ENCODE results near the gene FAS.
"Not testable (repeated sequence)": the region's sequence is repeated elsewhere in the genome, so short reads cannot be mapped to it uniquely, and the experiment has no call there.

FAS gene

DNA sequence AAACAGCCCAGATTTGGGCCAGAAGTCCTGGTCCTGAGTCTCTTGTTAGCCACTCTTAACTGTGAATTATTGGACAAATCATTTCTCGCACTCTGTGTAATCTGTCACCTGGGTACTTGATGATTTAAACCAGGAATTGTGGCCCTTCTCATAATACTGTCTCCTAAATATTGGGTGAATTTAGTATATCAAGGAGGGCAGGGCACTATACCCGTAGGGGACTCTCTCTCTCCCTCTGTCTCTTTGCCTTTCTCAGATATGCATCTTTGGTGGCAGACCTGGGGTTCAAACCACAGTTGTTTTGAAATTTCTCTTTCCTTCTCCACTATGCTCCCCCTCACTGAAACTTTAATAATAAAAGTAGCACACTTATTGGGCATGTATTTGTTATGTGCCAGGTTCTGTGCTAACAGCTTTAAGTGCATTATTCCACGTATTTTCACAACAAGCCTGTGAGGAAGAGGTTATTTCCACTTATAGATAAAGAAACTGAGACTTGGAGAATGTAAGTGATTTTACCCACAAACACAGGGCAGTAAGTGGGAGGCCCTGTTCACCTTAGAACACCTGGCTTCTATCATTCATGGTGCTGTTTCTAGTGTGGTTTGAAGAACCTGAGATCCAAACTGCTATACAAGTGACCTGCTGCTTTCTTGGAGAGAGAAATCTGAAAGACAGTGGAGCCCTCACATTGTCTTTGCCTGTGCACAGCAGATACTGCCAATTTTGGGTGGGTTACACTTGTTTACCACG is 11.8 kb downstream of the FAS start:
- POLR2A ChIA-PET (ENCODE audit: low non-redundant PET), result no interaction called here
- H3K27ac ChIP-seq, result no peak overlapping the region
- CTCF ChIA-PET, result no interaction called here
- no peak for DNase-seq (ENCODE audit: low spot score)
- TF ChIP-seq, protein P1, sequence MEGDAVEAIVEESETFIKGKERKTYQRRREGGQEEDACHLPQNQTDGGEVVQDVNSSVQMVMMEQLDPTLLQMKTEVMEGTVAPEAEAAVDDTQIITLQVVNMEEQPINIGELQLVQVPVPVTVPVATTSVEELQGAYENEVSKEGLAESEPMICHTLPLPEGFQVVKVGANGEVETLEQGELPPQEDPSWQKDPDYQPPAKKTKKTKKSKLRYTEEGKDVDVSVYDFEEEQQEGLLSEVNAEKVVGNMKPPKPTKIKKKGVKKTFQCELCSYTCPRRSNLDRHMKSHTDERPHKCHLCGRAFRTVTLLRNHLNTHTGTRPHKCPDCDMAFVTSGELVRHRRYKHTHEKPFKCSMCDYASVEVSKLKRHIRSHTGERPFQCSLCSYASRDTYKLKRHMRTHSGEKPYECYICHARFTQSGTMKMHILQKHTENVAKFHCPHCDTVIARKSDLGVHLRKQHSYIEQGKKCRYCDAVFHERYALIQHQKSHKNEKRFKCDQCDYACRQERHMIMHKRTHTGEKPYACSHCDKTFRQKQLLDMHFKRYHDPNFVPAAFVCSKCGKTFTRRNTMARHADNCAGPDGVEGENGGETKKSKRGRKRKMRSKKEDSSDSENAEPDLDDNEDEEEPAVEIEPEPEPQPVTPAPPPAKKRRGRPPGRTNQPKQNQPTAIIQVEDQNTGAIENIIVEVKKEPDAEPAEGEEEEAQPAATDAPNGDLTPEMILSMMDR (conservative IDR thresholded peaks at IDR 0.05; ENCODE audit: low read depth), result no peak

DNA sequence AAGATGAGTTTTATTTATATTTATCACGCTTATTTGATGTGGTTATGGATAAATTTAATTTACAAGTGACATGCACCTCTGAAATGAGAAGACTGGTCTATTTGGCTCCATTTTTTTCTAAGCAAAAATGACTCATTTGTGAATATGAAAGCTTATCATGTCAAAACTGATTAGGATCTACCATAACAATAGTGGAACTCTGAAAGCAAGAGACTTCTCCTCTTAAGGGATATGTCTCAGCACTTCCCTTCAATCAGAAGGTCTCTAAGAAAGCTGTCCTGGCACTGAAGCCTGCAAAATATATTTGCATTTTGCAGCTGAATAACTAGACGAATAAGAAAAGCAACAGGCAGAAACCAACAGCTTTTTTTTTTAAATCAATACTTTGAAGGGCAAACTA is 12.7 kb downstream of the FAS start:
- ChIA-PET CTCF (interaction anchor here (0.7 to 1.1 kb wide), 3 partner anchors 9 to 215 kb away, joined by 4 read pairs; no protein-coding TSS in a partner anchor), POLR2A (ENCODE audit: low non-redundant PET) (no interaction called here)
- DNase-seq (ENCODE audit: low spot score), result no peak
- no peak overlapping the region for H3K27ac ChIP-seq
- TF ChIP-seq, protein P1 (conservative IDR thresholded peaks at IDR 0.05; ENCODE audit: low read depth), result no peak

DNA sequence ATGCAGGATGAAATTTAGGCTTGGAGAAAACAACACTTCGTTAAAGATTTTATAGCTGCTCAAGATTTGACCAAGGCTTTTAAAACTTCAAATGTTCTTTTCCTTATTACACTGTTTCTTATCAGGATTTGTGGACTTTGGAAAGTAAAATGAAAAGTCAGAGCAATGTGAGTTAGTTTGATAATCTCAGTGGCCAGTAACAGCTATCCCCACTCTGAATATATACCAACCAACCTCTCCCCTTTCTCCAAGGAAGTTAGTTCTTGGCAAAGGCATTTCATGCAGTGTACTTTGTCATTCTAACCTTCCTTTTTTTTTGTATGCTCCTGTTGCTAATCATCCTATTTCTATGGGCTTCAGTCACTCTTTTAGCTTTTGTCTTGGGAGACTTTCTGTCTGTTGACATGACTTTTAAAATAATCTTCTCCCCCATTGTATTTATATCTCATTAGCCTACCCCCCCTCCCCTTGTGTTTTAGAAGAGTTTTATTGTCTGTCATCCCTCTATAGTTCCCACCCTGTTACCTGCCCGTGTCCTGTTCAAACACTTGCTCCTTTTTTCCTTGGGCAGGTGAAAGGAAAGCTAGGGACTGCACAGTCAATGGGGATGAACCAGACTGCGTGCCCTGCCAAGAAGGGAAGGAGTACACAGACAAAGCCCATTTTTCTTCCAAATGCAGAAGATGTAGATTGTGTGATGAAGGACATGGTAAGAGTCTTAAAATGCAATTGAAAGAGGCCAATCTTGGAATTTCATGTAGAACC is 16.7 kb downstream of the FAS start:
- H3K27ac ChIP-seq, result no peak overlapping the region
- no peak for DNase-seq (ENCODE audit: low spot score)
- ChIA-PET CTCF (interaction anchor here (0.6 to 0.7 kb wide), 2 partner anchors 11 to 330 kb away, joined by 3 to 4 read pairs; no protein-coding TSS in a partner anchor), POLR2A (ENCODE audit: low non-redundant PET) (no interaction called here)
- TF ChIP-seq, protein P1 (conservative IDR thresholded peaks at IDR 0.05; ENCODE audit: low read depth), result no peak

DNA sequence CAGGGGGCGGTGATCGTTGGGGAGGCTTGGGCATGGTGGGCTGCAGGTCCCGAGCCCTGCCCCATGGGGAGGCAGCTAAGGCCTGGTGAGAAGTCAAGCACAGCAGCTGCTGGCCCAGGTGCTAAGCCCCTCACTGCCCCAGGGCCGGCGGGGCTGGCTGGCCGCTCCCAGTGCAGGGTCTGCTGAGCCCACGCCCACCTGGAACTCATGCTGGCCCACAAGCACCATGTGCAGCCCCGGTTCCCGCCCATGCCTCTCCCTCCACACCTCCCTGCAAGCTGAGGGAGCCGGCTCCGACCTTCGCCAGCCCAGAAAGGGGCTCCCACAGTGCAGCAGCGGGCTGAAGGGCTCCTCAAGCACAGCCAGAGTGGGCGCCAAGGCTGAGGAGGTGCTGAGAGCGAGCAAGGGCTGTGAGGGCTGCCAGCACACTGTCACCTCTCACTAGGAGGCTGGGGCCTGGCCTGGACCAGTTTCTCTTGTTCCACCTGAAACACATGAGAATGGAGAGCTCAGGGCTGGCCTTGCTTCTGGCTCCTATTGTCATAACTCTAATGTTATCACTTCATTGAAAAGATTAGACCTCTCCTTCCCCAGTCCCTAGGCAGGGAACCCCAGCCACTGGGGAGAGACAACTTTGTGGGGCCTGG is 28.2 kb downstream of the FAS start:
- H3K27ac ChIP-seq; DNase-seq (ENCODE audit: low spot score); POLR2A ChIA-PET (ENCODE audit: low non-redundant PET): not testable (repeated sequence)
- CTCF ChIA-PET, result interaction anchor here (0.7 to 0.9 kb wide), 2 partner anchors 12 to 85 kb away, joined by 3 to 4 read pairs; no protein-coding TSS in a partner anchor

DNA sequence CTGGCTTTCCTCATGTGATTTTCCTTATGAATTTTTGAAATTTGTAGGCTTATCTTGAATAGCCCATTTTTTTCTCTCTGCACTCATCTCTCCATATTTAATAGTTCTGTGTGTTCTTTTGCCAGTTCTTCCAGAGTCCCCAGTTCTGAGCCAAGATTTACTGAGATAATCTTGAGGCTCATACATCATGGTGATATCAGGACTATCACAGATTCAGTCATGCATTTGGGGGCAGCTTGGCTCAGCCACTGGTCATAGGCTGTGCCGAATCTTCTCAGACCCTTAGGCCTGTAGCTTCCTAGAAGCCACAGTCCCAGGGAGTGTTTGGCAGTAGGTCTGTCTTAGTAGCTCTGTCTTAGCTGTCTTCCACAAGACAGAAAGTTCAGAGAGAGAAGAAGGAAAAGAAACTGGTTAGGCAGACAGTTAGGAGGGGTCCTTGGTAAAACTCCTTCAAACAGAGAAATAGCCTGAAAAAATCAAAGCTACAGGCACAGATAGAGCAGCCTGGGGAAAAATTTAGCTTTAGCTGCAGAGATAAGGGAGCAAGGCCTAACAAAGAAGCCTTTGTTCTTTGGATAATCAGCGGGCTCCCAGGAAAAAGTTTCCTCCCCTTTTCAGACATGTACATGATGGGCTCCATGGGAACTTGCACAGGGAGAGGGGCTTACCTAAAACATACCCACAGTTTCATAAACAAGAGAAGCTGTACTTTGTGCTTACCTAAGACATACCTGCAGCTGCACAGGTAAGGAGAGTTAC is 29.1 kb downstream of the FAS start:
- no peak overlapping the region for H3K27ac ChIP-seq
- TF ChIP-seq, protein P1 (conservative IDR thresholded peaks at IDR 0.05; ENCODE audit: low read depth), result no peak
- ChIA-PET POLR2A (ENCODE audit: low non-redundant PET) (no interaction called here), CTCF (interaction anchor here (0.6 kb wide), 1 partner anchor 10 kb away, joined by 4 read pairs; no protein-coding TSS in a partner anchor)
- no peak for DNase-seq (ENCODE audit: low spot score)

DNA sequence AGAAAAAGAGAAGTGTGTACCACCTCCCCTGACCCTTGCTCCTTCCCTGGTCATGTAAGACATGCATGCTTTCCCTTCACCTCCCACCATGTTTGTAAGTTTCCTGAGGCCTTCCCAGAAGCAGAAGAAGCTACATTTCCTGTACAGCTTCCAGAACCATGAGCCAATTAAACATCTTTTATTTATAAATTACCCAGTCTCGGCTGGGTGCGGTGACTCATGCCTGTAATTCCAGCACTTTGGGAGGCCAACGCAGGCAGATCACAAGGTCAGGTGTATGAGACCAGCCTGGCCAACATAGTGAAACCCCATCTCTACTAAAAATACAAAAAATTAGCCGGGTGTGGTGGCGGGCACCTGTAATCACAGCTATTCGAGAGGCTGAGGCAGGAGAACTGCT is 30.9 kb downstream of the FAS start:
- DNase-seq (ENCODE audit: low spot score); POLR2A ChIA-PET (ENCODE audit: low non-redundant PET): not testable (repeated sequence)
- H3K27ac ChIP-seq, result peak overlapping the region; percentile 20; the same call in 1 of the 2 replicates
- CTCF ChIA-PET, result interaction anchor here (0.6 to 0.9 kb wide), 4 partner anchors 196 to 921 kb away, joined by 3 to 6 read pairs (median 4); no protein-coding TSS in a partner anchor

DNA sequence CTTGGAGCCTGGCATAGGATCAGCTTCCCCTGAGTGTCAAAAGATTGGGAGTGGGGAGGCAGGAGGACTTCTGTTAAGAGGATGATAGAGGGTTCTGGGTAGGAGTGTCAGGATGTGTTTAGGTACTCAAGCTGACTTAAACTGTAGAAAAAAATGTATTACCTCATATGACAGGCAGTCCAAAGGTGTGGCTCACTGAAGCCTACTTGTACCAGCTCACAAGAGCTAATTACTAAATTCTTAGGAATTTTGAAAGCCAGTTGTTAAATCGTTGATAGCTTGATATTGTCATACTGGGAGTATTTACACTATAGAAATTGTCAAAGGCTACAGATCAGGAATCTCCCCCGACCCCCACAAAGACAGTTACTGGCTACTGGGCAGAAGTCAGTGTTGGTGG is 32.1 kb downstream of the FAS start:
- POLR2A ChIA-PET (ENCODE audit: low non-redundant PET), result no interaction called here
- CTCF ChIA-PET, result interaction anchor here (0.7 kb wide), 1 partner anchor 195 kb away, joined by 3 read pairs; no protein-coding TSS in a partner anchor
- TF ChIP-seq, protein P1 (conservative IDR thresholded peaks at IDR 0.05; ENCODE audit: low read depth), result no peak

More for the DNA sequence above, 32.1 kb downstream of the FAS start:
- DNase-seq (ENCODE audit: low spot score), result peak; percentile 47
- H3K27ac ChIP-seq, result no peak overlapping the region
